GM18502 (cell line): Measurements from ENCODE around the gene KMO.

Experiments used
- ATAC-seq: cut with Tn5 transposase; IDR thresholded peaks from one replicate; pipeline ENCODE4 v1.9.1; 2021; ENCODE audit warnings: mild to moderate bottlenecking; ENCODE audit not compliant: unreplicated experiment, poor library complexity

Gene KMO

GRCh38 chr1:241617426-241617825, 85.2 kb downstream of the KMO start:
- no peak for ATAC-seq

- ATAC-seq, result no peak
Measured at GRCh38 chr1:241622669-241623068, 90.5 kb downstream of the KMO start.

GRCh38 chr1:241624935-241625334, 92.8 kb downstream of the KMO start:
- ATAC-seq, result no peak

- ATAC-seq, result peak; percentile 85
Measured at GRCh38 chr1:241627453-241628259, 95.5 kb downstream of the KMO start.

- no peak for ATAC-seq
Measured at GRCh38 chr1:241630005-241630404, 97.8 kb downstream of the KMO start.

GRCh38 chr1:241630476-241630875, 98.3 kb downstream of the KMO start:
- no peak for ATAC-seq

- no peak for ATAC-seq
Measured at GRCh38 chr1:241630899-241631298, 98.7 kb downstream of the KMO start.

- no peak for ATAC-seq
Measured at GRCh38 chr1:241631674-241632073, 99.5 kb downstream of the KMO start.

- no peak for ATAC-seq
Measured at GRCh38 chr1:241632987-241633386, 100.8 kb downstream of the KMO start.

- ATAC-seq, result peak; percentile 10
Measured at GRCh38 chr1:241635556-241636152, 103.5 kb downstream of the KMO start.

GRCh38 chr1:241636291-241636690, 104.1 kb downstream of the KMO start:
- no peak for ATAC-seq

- no peak for ATAC-seq
Measured at GRCh38 chr1:241637046-241637590, 104.9 kb downstream of the KMO start.

GRCh38 chr1:241637604-241638003, 105.4 kb downstream of the KMO start:
- no peak for ATAC-seq

- no peak for ATAC-seq
Measured at GRCh38 chr1:241638099-241638682, 106.0 kb downstream of the KMO start.

GRCh38 chr1:241638909-241639622, 106.9 kb downstream of the KMO start:
- ATAC-seq, result peak; percentile 0

- ATAC-seq, result peak; percentile 57
Measured at GRCh38 chr1:241639623-241640148, 107.5 kb downstream of the KMO start.

GRCh38 chr1:241640149-241640866, 108.1 kb downstream of the KMO start, which contains the start of the genes CHML and OPN3:
TSS of gene CHML (minus strand) at chr1:241640369. CDS start at chr1:241635766, 4,603 bp downstream.
TSS of gene OPN3 (minus strand) at chr1:241640369. CDS start at chr1:241640254, 115 bp downstream.
- peak; percentile 89 for ATAC-seq

GRCh38 chr1:241640867-241641622, 108.9 kb downstream of the KMO start:
- no peak for ATAC-seq
